ENCODE data around the gene RCOR2.
A peak's percentile ranks its signal among the peaks of the same experiment; 100 is the strongest.

RCOR2 gene

DNA sequence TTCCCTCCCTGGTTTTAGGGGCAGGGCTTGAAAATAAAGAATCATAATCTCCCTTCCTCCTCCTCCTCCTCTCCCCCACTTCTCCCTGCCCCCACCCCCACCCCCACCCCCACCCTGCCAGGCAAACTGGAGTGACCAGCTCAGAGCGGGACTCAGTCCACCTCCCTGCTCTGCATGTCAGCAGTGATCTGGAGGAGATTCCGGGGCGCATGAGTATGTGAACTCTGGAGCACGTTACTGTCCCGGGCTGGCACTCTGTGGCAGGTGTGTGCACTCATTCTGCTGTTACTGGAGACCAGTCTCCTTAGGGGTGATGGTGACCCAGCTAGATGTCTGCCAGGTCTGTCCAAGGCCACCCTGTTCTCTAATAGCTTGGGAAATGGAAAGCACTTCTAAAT lies 44.2 kb downstream of the RCOR2 start:
- Histone ChIP-seq H3K79me2 (ENCODE audit: insufficient read depth, low read length) (peaks cover 97% of the 10 kb centered on the region), H3K36me3 (ENCODE audit: insufficient read depth, low read length) (peaks cover 40% of the 10 kb centered on the region), H3K27ac (ENCODE audit: low read length) (no peak overlapping the region), H2AFZ (ENCODE audit: low read depth, low read length) (no peak overlapping the region), H3K4me3 (ENCODE audit: low read depth in 1 of 2, low read length in 2 of 2) (no peak overlapping the region), H3K9me3 (ENCODE audit: insufficient read depth, low read length, severe bottlenecking) (no peaks in the 10 kb centered on the region), H4K20me1 (ENCODE audit: insufficient read depth, low read length) (peaks cover 86% of the 10 kb centered on the region), H3K27me3 (ENCODE audit: insufficient read depth, low read length, poor library complexity) (no peaks in the 10 kb centered on the region), H3K4me2 (ENCODE audit: insufficient read depth, low read length) (no peak overlapping the region), H3K9ac (ENCODE audit: low read depth, low read length) (no peak overlapping the region), H3K4me1 (ENCODE audit: insufficient read depth, low read length) (peaks cover 15% of the 10 kb centered on the region)
- TF ChIP-seq EZH2 (IDR thresholded peaks at IDR 0.05; ENCODE audit: borderline replicate concordance, low read depth, low read length, severe bottlenecking) (no peak), CTCF (IDR thresholded peaks at IDR 0.05; ENCODE audit: borderline replicate concordance, extremely low read depth, low read length, poor library complexity, severe bottlenecking) (no peak)
- ATAC-seq (ENCODE audit: insufficient read depth, low read depth) (no peak), DNase-seq (no peak)

GRCh38 chr11:63871962-63872799 lies 44.8 kb downstream of the RCOR2 start:
- Histone ChIP-seq H3K27me3 (ENCODE audit: insufficient read depth, low read length, poor library complexity) (no peaks in the 10 kb centered on the region), H3K36me3 (ENCODE audit: insufficient read depth, low read length) (peaks cover 39% of the 10 kb centered on the region), H4K20me1 (ENCODE audit: insufficient read depth, low read length) (peaks cover 86% of the 10 kb centered on the region), H3K9me3 (ENCODE audit: insufficient read depth, low read length, severe bottlenecking) (no peaks in the 10 kb centered on the region), H3K9ac (ENCODE audit: low read depth, low read length) (no peak overlapping the region), H3K79me2 (ENCODE audit: insufficient read depth, low read length) (peaks cover 97% of the 10 kb centered on the region), H3K4me2 (ENCODE audit: insufficient read depth, low read length) (no peak overlapping the region), H3K4me1 (ENCODE audit: insufficient read depth, low read length) (peaks cover 15% of the 10 kb centered on the region), H3K4me3 (ENCODE audit: low read depth in 1 of 2, low read length in 2 of 2) (no peak overlapping the region), H3K27ac (ENCODE audit: low read length) (no peak overlapping the region), H2AFZ (ENCODE audit: low read depth, low read length) (no peak overlapping the region)
- TF ChIP-seq CTCF (IDR thresholded peaks at IDR 0.05; ENCODE audit: borderline replicate concordance, extremely low read depth, low read length, poor library complexity, severe bottlenecking) (peak; percentile 46), EZH2 (IDR thresholded peaks at IDR 0.05; ENCODE audit: borderline replicate concordance, low read depth, low read length, severe bottlenecking) (no peak)
- DNase-seq (peak; percentile 50), ATAC-seq (ENCODE audit: insufficient read depth, low read depth) (peak; percentile 82)

- no peak overlapping the region for H3K9ac ChIP-seq (ENCODE audit: low read depth, low read length)
- ATAC-seq (ENCODE audit: insufficient read depth, low read depth) (no peak), DNase-seq (no peak)
- no peaks in the 10 kb centered on the region for H3K9me3 ChIP-seq (ENCODE audit: insufficient read depth, low read length, severe bottlenecking)
- peaks cover 20% of the 10 kb centered on the region for H3K4me1 ChIP-seq (ENCODE audit: insufficient read depth, low read length)
- H3K4me2 ChIP-seq (ENCODE audit: insufficient read depth, low read length) = no peak overlapping the region
- H4K20me1 ChIP-seq (ENCODE audit: insufficient read depth, low read length) = peaks cover 86% of the 10 kb centered on the region
- H3K36me3 ChIP-seq (ENCODE audit: insufficient read depth, low read length) = peaks cover 39% of the 10 kb centered on the region
- H3K4me3 ChIP-seq (ENCODE audit: low read depth in 1 of 2, low read length in 2 of 2) = no peak overlapping the region
- H3K27ac ChIP-seq (ENCODE audit: low read length) = no peak overlapping the region
- TF ChIP-seq CTCF (IDR thresholded peaks at IDR 0.05; ENCODE audit: borderline replicate concordance, extremely low read depth, low read length, poor library complexity, severe bottlenecking) = no peak
- TF ChIP-seq EZH2 (IDR thresholded peaks at IDR 0.05; ENCODE audit: borderline replicate concordance, low read depth, low read length, severe bottlenecking) = no peak
- H3K27me3 ChIP-seq (ENCODE audit: insufficient read depth, low read length, poor library complexity) = no peaks in the 10 kb centered on the region
- H2AFZ ChIP-seq (ENCODE audit: low read depth, low read length) = no peak overlapping the region
- peaks cover 96% of the 10 kb centered on the region for H3K79me2 ChIP-seq (ENCODE audit: insufficient read depth, low read length)
Measured at GRCh38 chr11:63870351-63871140, 46.4 kb downstream of the RCOR2 start.

Measured in DND-41 (cell line).